PC-3 (cell line): ENCODE results near the gene ANGPTL8. TPM values are rescaled to one million over a fixed set of nuclear protein-coding genes. Genes with fewer than 3 reads are reported as not detected.

Experiments
- ATAC-seq: fragments of 200-7000 bp; cut with Tn5 transposase; 2 replicates; pipeline ENCODE4 v1.9.1; 2020; ENCODE audit warnings: mild to moderate bottlenecking, moderate library complexity
- BruUV-seq: library from RNA; stranded (reverse); fragments of 400-500 nt; replicated peaks from 2 replicates; lab custom pipeline; 2021; lab: Mats Ljungman, UMichigan
- CTCF ChIA-PET: fragments of 300-600 bp; sonication (Branson Sonifier 250); formaldehyde crosslinking; loops from one replicate; lab custom pipeline; 2022; ENCODE audit warnings: antibody characterized with exemption; lab: Charles Lee
- POLR2A ChIA-PET: fragments of 300-600 bp; sonication (Branson Sonifier 250); formaldehyde crosslinking; loops from one replicate; lab custom pipeline; 2022; ENCODE audit warnings: antibody characterized with exemption; ENCODE audit not compliant: unreplicated experiment; lab: Charles Lee
- DNase-seq: peaks from one replicate; pipeline ENCODE4 v3.0.0-alpha.2; 2015
- H2AFZ ChIP-seq: fragments of 300-600 bp; sonication (generic); 2 replicates; pipeline ENCODE4 v1.6.0; 2016; ENCODE audit warnings: antibody characterized with exemption, low read length
- H3F3A ChIP-seq: fragments of 300-600 bp; sonication (generic); one replicate; pipeline ENCODE4 v1.6.0; 2017; ENCODE audit warnings: antibody characterized with exemption, low read length, control low read depth, mild to moderate bottlenecking; ENCODE audit not compliant: unreplicated experiment
- H3K27ac ChIP-seq: fragments of 300-600 bp; sonication (generic); 2 replicates; pipeline ENCODE4 v1.5.1; 2016; ENCODE audit warnings: mild to moderate bottlenecking, low read length
- H3K27me3 ChIP-seq: fragments of 300-600 bp; sonication (generic); 2 replicates; pipeline ENCODE4 v1.6.1; 2016; ENCODE audit warnings: low read length, mixed read lengths
- H3K36me3 ChIP-seq: fragments of 300-600 bp; sonication (generic); 2 replicates; pipeline ENCODE4 v1.6.1; 2016; ENCODE audit warnings: low read depth, mixed run types, low read length, mixed read lengths
- H3K4me1 ChIP-seq: fragments of 300-600 bp; sonication (generic); 2 replicates; pipeline ENCODE4 v1.5.1; 2016; ENCODE audit warnings: low read length; ENCODE audit not compliant: insufficient read depth
- H3K4me2 ChIP-seq: fragments of 300-600 bp; sonication (generic); 2 replicates; pipeline ENCODE4 v1.6.0; 2016; ENCODE audit warnings: low read length
- H3K4me3 ChIP-seq: fragments of 300-600 bp; sonication (generic); 2 replicates; pipeline ENCODE4 v1.5.1; 2016; ENCODE audit warnings: mild to moderate bottlenecking, low read length, mixed read lengths
- H3K79me2 ChIP-seq: fragments of 300-600 bp; sonication (generic); 2 replicates; pipeline ENCODE4 v1.6.1; 2017; ENCODE audit warnings: low read length, mixed read lengths
- H3K9ac ChIP-seq: fragments of 300-600 bp; sonication (generic); 2 replicates; pipeline ENCODE4 v1.6.0; 2016; ENCODE audit warnings: mild to moderate bottlenecking, low read length
- H3K9me2 ChIP-seq: fragments of 300-600 bp; sonication (generic); replicated peaks from 2 replicates; pipeline ENCODE4 v1.6.1; 2016; ENCODE audit warnings: mixed run types, low read length, mixed read lengths
- H3K9me3 ChIP-seq: fragments of 300-600 bp; sonication (generic); 2 replicates; pipeline ENCODE4 v1.6.1; 2016; ENCODE audit warnings: low read length, mixed read lengths
- H4K20me1 ChIP-seq: fragments of 300-600 bp; sonication (generic); 2 replicates; pipeline ENCODE4 v1.6.1; 2016; ENCODE audit warnings: low read length, mixed read lengths
- EZH2 ChIP-seq: fragments of 300-600 bp; sonication (generic); IDR thresholded peaks from one replicate; pipeline ENCODE4 v1.6.1; 2017; ENCODE audit warnings: antibody characterized with exemption, mild to moderate bottlenecking, low read length; ENCODE audit not compliant: unreplicated experiment
- EZH2phosphoT487 ChIP-seq: fragments of 300-600 bp; sonication (generic); IDR thresholded peaks from 2 replicates; pipeline ENCODE4 v1.6.1; 2018; ENCODE audit warnings: mild to moderate bottlenecking, antibody characterized with exemption, low read length, borderline replicate concordance
- intact Hi-C: fragments of 100-400 bp; cut with micrococcal nuclease; formaldehyde crosslinking; loops from 2 replicates; pipeline ENCODE4 v1.9.0; 2023
- total RNA-seq: library from RNA; depleted of rRNA; stranded (reverse); fragments of >200 nt; gene quantifications from 2 replicates; pipeline ENCODE4 v1.2.3, GENCODE V29; 2014
- TF ChIP-seq, protein P1 (sequence below): fragments of 300-600 bp; sonication (generic); conservative IDR thresholded peaks from 2 replicates; pipeline ENCODE4 v1.5.1; 2017; ENCODE audit warnings: antibody characterized with exemption, low read depth, mild to moderate bottlenecking, low read length

ANGPTL8 gene
- total RNA-seq, 1 experiment from 2014 or later = not detected

DNA sequence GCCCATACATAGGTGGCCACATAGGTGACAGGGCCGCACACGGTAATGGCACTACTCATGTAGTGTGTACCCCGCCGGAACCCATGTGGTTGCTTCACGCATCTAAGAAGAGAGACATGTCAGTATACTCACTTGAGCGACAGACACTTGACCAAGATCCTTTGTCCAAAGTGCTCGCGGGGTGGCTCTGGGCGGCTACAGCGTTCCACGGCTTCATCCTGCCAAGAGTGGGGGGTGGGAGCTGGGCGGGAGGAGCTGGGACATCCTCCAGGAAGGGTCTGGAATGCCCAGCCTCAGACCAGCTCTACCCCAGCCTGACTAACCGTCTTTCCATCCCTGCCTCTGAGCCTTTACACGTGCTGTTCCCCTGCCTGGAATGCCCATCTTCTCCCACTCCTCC, 8.5 kb downstream of the ANGPTL8 start:
- no peak for DNase-seq
- no TSS peak for BruUV-seq
- Histone ChIP-seq H3K9ac (no peak overlapping the region), H3K36me3 (peaks cover 13% of the 10 kb centered on the region), H3K27ac (no peak overlapping the region), H3K4me2 (no peak overlapping the region), H3K79me2 (no peaks in the 10 kb centered on the region), H4K20me1 (no peaks in the 10 kb centered on the region), H2AFZ (no peak overlapping the region), H3K9me3 (no peaks in the 10 kb centered on the region), H3K4me1 (0 out of 2 replicates have a peak, but pooled peaks cover 3% of the 10 kb centered on the region), H3K9me2 (no peaks in the 10 kb centered on the region), H3K27me3 (no peaks in the 10 kb centered on the region), H3K4me3 (no peak overlapping the region), H3F3A (no peaks in the 10 kb centered on the region)
- intact Hi-C loops = no loop called here
- TF ChIP-seq, protein P1, sequence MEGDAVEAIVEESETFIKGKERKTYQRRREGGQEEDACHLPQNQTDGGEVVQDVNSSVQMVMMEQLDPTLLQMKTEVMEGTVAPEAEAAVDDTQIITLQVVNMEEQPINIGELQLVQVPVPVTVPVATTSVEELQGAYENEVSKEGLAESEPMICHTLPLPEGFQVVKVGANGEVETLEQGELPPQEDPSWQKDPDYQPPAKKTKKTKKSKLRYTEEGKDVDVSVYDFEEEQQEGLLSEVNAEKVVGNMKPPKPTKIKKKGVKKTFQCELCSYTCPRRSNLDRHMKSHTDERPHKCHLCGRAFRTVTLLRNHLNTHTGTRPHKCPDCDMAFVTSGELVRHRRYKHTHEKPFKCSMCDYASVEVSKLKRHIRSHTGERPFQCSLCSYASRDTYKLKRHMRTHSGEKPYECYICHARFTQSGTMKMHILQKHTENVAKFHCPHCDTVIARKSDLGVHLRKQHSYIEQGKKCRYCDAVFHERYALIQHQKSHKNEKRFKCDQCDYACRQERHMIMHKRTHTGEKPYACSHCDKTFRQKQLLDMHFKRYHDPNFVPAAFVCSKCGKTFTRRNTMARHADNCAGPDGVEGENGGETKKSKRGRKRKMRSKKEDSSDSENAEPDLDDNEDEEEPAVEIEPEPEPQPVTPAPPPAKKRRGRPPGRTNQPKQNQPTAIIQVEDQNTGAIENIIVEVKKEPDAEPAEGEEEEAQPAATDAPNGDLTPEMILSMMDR = no peak
- TF ChIP-seq EZH2 (no peak), EZH2phosphoT487 (no peak)
- no peak for ATAC-seq
- POLR2A ChIA-PET = no interaction called here
- CTCF ChIA-PET = no interaction called here

DNA sequence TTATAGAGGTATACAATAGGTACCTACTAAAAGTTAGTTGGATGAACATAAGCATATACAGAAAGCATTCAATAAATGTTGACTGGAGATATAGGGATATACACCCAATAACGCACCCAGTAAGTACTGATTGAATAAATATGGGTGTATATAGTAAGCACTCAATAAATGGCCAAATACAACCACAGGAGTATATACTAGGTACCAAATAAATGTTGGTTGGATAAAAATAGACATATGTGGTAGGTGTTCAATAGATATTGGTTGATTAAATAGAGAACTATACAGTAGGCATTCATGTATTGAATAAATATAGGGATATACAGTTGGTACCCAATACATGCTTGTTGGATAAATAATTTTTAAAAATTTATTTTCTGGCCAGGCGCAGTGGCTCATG, 9.4 kb downstream of the ANGPTL8 start:
- ChIA-PET CTCF (no interaction called here), POLR2A (no interaction called here)
- H3K36me3 ChIP-seq = peaks cover 13% of the 10 kb centered on the region

DNA sequence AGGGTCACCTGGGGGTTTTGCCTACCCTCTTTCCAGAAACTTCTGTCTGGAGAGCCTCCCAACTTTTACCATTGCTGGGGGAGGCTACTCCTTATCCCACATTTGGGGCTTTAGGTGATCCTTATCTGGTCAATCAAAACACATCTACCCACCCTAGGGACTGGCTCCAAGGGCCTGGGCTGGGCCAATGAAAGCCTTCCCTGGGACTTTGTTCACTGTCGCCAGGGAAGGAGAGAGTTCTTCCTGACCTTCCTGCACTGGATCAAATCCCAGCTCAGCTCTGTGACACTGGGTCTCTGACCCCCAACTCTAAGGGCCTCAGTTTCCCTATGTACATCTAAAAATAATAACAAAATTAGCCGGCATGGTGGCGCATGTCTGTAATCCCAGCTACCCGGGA, 11.8 kb downstream of the ANGPTL8 start:
- intact Hi-C loops = no loop called here
- no peak overlapping the region for H3K4me3 ChIP-seq
- peak; percentile 40; the same call in 1 of the 2 replicates for ATAC-seq
- no peaks in the 10 kb centered on the region for H3K9me2 ChIP-seq
- no peaks in the 10 kb centered on the region for H3K4me1 ChIP-seq
- no peaks in the 10 kb centered on the region for H3F3A ChIP-seq
- BruUV-seq = no TSS peak
- TF ChIP-seq, protein P1 = no peak
- TF ChIP-seq EZH2phosphoT487 = no peak
- TF ChIP-seq EZH2 = no peak
- H3K4me2 ChIP-seq = no peak overlapping the region
- H3K9me3 ChIP-seq = no peaks in the 10 kb centered on the region
- no peaks in the 10 kb centered on the region for H3K79me2 ChIP-seq
- no peak overlapping the region for H2AFZ ChIP-seq
- CTCF ChIA-PET = interaction anchor here (0.6 kb wide), 1 partner anchor 63 kb away, joined by 3 read pairs; no protein-coding TSS in a partner anchor
- H3K27me3 ChIP-seq = no peaks in the 10 kb centered on the region
- POLR2A ChIA-PET = no interaction called here
- DNase-seq = no peak
- no peak overlapping the region for H3K27ac ChIP-seq
- H4K20me1 ChIP-seq = no peaks in the 10 kb centered on the region
- peaks cover 13% of the 10 kb centered on the region for H3K36me3 ChIP-seq
- H3K9ac ChIP-seq = no peak overlapping the region

More for the DNA sequence above, 9.4 kb downstream of the ANGPTL8 start:
- TF ChIP-seq, protein P1 = no peak
- no peak for TF ChIP-seq EZH2phosphoT487
- TF ChIP-seq EZH2 = no peak
- no peaks in the 10 kb centered on the region for H3K9me2 ChIP-seq
- H3K79me2 ChIP-seq = no peaks in the 10 kb centered on the region
- no peaks in the 10 kb centered on the region for H3K27me3 ChIP-seq
- H3K4me2 ChIP-seq = no peak overlapping the region
- no TSS peak for BruUV-seq
- H3K27ac ChIP-seq = no peak overlapping the region
- H3K9ac ChIP-seq = no peak overlapping the region
- intact Hi-C loops = no loop called here
- no peaks in the 10 kb centered on the region for H4K20me1 ChIP-seq
- no peak for ATAC-seq
- no peak overlapping the region for H2AFZ ChIP-seq
- H3F3A ChIP-seq = no peaks in the 10 kb centered on the region
- H3K4me3 ChIP-seq = no peak overlapping the region
- no peaks in the 10 kb centered on the region for H3K9me3 ChIP-seq
- DNase-seq = no peak
- 0 out of 2 replicates have a peak, but pooled peaks cover 3% of the 10 kb centered on the region for H3K4me1 ChIP-seq
